ENCODE measurements around the gene GCNT1.
"Not testable (repeated sequence)": the region's sequence is repeated elsewhere in the genome, so short reads cannot be mapped to it uniquely, and the experiment has no call there.

GCNT1 gene

DNA sequence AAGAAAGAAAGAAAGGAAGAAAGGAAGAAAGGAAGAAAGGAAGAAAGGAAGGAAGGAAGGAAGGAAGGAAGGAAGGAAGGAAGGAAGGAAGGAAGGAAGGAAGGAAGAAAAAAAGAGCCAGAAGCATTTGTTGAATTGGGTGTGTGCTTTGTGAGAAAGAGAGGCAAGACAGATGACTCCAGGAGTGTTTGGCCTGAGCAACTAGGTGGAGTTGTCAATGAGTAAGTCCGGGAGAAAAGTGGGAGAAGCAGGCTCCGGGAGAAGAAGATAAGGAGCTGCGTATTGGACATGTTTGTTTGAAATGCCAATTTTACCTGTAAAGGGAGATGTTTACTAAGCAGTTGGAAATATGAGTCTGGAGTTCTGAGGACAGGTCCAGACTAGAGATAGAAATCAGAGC is 15.1 kb upstream of the GCNT1 start:
- DNase-seq (ENCODE audit: low read depth in 2 of 2) = no peak

DNA sequence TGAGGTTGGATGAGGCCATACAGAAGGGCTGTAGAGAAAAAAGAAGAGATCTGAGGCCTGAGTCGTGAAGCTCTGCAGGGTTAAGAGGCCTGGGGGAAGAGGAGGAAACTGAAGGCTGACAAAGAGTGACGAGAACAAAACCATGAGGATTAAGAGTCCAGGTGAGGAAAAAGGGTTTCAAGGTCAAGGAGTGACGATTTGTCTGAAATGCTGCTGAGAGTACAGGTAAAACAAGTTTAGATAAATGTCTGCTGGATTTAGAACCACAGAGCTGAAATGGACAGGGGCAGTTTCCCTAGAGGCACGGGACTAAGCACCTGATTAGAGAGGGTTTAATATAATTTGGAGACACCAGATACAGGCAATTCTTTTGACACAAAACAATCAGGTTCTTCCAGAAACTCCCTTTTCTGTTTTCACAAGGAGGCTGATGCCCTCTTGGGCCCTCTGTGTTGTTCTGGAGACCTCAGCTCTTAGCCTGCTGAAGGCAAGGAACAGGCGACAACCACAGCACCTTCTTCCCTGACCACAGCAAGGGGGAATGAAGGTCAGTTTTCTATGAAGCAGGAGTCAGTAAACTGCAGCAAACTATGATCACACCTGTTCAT is 14.6 kb upstream of the GCNT1 start:
- DNase-seq (ENCODE audit: low read depth in 2 of 2) = no peak

- DNase-seq (ENCODE audit: low read depth in 2 of 2) = no peak
Observed at GRCh38 chr9:76445976-76446375, 13.0 kb upstream of the GCNT1 start.

GRCh38 chr9:76448501-76448900 is 10.5 kb upstream of the GCNT1 start:
- DNase-seq (ENCODE audit: low read depth in 2 of 2) = no peak

GRCh38 chr9:76451234-76451633 is 7.7 kb upstream of the GCNT1 start:
- no peak for DNase-seq (ENCODE audit: low read depth in 2 of 2)

DNA sequence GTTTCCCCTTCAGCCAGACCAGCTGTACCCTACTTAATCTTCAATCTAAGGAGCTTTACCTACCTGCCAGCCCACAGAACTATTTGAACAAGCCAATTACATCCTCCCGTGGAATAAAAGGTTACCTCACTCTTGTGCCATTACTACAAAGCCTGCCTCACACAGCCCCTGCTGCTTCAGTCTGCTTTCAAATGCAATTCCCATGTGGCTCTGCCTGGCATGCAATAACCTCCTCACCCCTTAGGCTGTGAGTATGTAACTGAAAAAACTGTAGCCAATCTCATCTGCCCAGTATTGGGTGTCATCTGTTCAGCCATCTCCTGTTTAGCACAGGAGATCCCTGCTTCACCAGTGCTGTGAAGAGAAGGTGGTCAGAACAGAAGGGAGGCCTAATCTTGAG is 6.1 kb upstream of the GCNT1 start:
- no peak for DNase-seq (ENCODE audit: low read depth in 2 of 2)

DNA sequence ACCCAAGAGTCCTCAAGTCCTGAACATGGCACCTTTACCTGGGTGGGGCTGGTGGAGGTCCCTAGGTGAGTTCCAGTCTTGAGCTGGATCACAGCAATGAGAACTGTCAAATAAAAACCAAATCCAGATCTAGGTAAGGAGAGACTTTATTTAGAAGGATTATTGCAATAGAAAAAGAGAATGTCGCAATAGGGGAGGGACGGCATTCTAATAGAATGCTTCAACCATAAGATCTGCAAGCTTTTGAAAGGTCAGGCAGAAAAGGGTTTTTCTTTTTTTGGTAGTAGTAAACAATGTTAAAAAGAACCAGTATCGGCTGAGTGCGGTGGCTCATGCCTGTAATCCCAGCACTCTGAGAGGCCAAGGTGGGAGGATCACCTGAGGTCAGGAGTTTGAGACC is 5.2 kb upstream of the GCNT1 start:
- DNase-seq (ENCODE audit: low read depth in 2 of 2) = no peak

DNA sequence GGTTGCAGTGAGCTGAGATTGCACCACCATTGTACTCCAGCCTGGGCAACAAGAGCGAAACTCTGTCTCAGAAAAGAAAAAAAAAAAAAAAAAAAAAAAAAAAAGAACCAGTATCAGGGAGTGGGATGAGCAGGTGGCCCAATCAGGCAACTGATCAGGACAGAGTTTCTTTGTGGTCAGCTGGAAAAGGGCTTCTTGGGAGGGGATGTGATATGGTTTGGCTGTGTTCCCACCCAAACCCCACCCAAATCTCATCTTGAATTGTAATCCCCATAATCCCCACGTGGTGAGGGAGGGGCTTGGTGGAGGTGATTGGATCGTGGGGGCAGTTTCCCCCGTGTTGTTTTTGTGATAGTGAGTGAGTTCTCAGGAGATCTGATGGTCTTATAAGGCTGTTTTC is 4.7 kb upstream of the GCNT1 start:
- DNase-seq (ENCODE audit: low read depth in 2 of 2) = no peak

GRCh38 chr9:76456202-76456926 is 2.6 kb upstream of the GCNT1 start:
- no peak for DNase-seq (ENCODE audit: low read depth in 2 of 2)

DNA sequence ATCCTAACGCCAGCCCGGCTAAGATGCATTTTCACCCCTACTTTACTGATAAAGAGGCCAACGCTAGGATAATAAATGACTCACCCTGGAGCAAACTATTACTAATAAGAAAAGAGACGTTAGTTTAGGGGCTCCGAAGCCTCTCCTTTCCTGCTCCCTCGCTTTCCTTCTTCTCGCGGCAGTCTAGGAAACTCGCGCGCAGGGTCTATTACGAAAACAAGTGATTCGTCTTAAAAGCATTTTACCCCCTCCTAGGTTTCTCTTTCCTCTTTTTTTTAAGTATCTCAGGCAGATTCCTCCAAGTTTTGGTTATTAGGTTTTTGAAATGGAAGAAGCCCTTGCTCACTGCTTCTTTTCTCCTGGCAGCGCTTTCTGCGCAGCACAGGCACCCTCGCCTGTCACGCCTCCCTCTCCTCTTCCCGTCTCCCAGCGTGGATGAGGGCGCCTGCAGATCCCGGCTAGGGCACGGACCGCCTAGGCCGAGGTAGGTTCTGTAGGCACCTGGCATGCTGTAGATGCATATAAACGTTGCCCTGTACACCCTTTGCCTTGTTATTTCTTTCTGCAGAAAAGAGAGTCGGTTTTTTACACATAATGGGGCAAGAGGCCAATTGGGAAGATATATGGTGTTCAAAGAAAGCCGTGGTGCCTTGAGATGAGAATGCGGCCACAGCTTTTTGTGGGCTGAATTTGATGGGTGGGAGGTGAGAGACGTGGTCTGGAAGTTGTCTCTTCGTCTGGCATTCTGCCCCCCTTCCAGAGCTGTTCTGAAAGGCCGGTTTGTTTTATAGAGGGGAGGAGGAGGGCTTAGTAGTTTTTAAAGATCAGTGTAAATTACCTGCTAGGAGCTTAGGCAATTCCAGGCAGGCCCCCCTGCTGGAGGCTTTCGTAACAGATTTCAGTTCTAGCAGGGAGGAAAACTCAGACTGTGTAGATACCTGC is 983 bp downstream of the GCNT1 start:
- DNase-seq (ENCODE audit: low read depth in 2 of 2) = no peak

- DNase-seq (ENCODE audit: low read depth in 2 of 2) = no peak
Observed at GRCh38 chr9:76462126-76462525, 3.1 kb downstream of the GCNT1 start.

- no peak for DNase-seq (ENCODE audit: low read depth in 2 of 2)
Observed at GRCh38 chr9:76463211-76463610, 4.2 kb downstream of the GCNT1 start.

- DNase-seq (ENCODE audit: low read depth in 2 of 2) = no peak
Observed at GRCh38 chr9:76464706-76465105, 5.7 kb downstream of the GCNT1 start.

GRCh38 chr9:76465442-76466298 is 6.7 kb downstream of the GCNT1 start:
- DNase-seq (ENCODE audit: low read depth in 2 of 2) = no peak

GRCh38 chr9:76466299-76466605 is 7.3 kb downstream of the GCNT1 start:
- no peak for DNase-seq (ENCODE audit: low read depth in 2 of 2)

- DNase-seq (ENCODE audit: low read depth in 2 of 2) = no peak
Observed at GRCh38 chr9:76474419-76474818, 15.4 kb downstream of the GCNT1 start.

GRCh38 chr9:76475686-76476085 is 16.7 kb downstream of the GCNT1 start:
- no peak for DNase-seq (ENCODE audit: low read depth in 2 of 2)

DNA sequence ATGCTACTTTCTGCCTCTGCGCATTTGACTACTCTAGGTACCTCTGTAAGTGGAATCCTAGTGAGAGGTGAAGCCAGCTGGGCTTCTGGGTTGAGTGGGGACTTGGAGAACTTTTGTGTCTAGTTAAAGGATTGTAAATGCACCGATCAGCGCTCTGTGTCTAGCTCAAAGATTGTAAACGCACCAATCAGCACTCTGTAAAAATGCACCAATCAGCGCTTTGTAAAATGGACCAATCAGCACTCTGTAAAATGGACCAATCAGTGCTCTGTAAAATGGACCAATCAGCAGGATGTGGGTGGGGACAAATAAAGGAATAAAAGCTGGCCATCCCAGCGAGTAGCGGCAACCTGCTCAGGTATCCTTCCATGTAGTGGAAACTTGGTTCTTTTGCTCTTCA is 18.8 kb downstream of the GCNT1 start:
- not testable (repeated sequence) for DNase-seq (ENCODE audit: low read depth in 2 of 2)

DNA sequence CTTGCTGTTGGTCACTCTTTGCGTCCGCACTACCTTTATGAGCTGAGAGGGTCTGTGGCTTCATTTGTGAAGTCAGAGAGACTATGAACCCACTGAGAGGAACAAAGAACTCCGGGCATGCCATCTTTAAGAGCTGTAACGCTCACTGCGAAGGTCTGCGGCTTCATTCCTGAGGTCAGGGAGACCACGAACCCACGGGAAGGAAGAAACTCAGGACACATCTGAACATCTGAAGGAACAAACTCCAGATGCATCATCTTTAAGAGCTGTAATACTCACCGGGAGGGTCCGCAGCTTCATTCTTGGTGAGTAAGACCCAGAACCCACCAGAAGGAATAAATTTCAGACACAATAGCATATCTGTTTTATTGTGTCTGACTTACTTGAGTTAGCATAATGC is 19.2 kb downstream of the GCNT1 start:
- DNase-seq (ENCODE audit: low read depth in 2 of 2) = no peak

GRCh38 chr9:76479337-76479736 is 20.4 kb downstream of the GCNT1 start:
- not testable (repeated sequence) for DNase-seq (ENCODE audit: low read depth in 2 of 2)

- DNase-seq (ENCODE audit: low read depth in 2 of 2) = no peak
Observed at GRCh38 chr9:76486151-76486550, 27.2 kb downstream of the GCNT1 start.
